IMR-90 (cell line): ENCODE data around the gene JAKMIP1. TPM values are rescaled to one million over a fixed set of nuclear protein-coding genes. Genes with fewer than 3 reads are reported as not detected.
"Not testable (repeated sequence)": the region's sequence is repeated elsewhere in the genome, so short reads cannot be mapped to it uniquely, and the experiment has no call there.

Source experiments
- ATAC-seq: fragments of 200-7000 bp; cut with Tn5 transposase; 2 replicates; pipeline ENCODE4 v1.9.1; 2020; ENCODE audit warnings: low read depth, mild to moderate bottlenecking, moderate library complexity
- BruUV-seq: library from RNA; stranded (reverse); fragments of 400-500 nt; replicated peaks from 2 replicates; lab custom pipeline; 2021; lab: Mats Ljungman, UMichigan
- CTCF ChIA-PET: fragments of 300-600 bp; formaldehyde crosslinking; extraction: SDS; loops from one replicate; lab custom pipeline; 2021; ENCODE audit warnings: antibody characterized with exemption; lab: Yijun Ruan, JAX
- POLR2A ChIA-PET: fragments of 300-600 bp; sonication (Branson Sonifier 250); formaldehyde crosslinking; loops from one replicate; lab custom pipeline; 2022; ENCODE audit warnings: antibody characterized with exemption; ENCODE audit not compliant: unreplicated experiment; lab: Charles Lee
- DNase-seq: peaks from one replicate; pipeline ENCODE4 v3.0.0; 2013
- H2AFZ ChIP-seq: replicated peaks from 2 replicates; pipeline ENCODE3; 2013; ENCODE audit warnings: low read length, mild to moderate bottlenecking; ENCODE audit not compliant: poor library complexity
- H2AK5ac ChIP-seq: 2 replicates; pipeline ENCODE4 v1.6.1; 2013; ENCODE audit warnings: low read depth, low read length, inconsistent platforms
- H2AK9ac ChIP-seq: replicated peaks from 2 replicates; pipeline ENCODE3; 2013; ENCODE audit warnings: mild to moderate bottlenecking, low read depth, low read length, moderate library complexity; ENCODE audit not compliant: poor library complexity
- H2BK120ac ChIP-seq: 2 replicates; pipeline ENCODE4 v1.6.1; 2013; ENCODE audit warnings: low read depth, low read length, inconsistent platforms
- H2BK15ac ChIP-seq: 3 replicates; pipeline ENCODE4 v1.6.1; 2013; ENCODE audit warnings: low read depth, low read length, inconsistent platforms
- H2BK20ac ChIP-seq: 2 replicates; pipeline ENCODE4 v1.6.1; 2013; ENCODE audit warnings: low read depth, mild to moderate bottlenecking, inconsistent platforms, low read length, moderate library complexity
- H2BK5ac ChIP-seq: 2 replicates; pipeline ENCODE4 v1.6.1; 2013; ENCODE audit warnings: mild to moderate bottlenecking, low read depth, low read length, inconsistent platforms; ENCODE audit not compliant: poor library complexity, severe bottlenecking
- H3K14ac ChIP-seq: replicated peaks from 2 replicates; pipeline ENCODE4 v1.6.1; 2013; ENCODE audit warnings: low read depth, low read length, inconsistent platforms
- H3K18ac ChIP-seq: 2 replicates; pipeline ENCODE4 v1.6.1; 2013; ENCODE audit warnings: low read depth, low read length, control low read depth
- H3K23ac ChIP-seq: 2 replicates; pipeline ENCODE4 v1.6.1; 2013; ENCODE audit warnings: low read depth, low read length, inconsistent platforms
- H3K27ac ChIP-seq: 2 replicates; pipeline ENCODE4 v1.5.1; 2013; ENCODE audit warnings: mild to moderate bottlenecking, control low read depth, low read length; ENCODE audit not compliant: insufficient read depth
- H3K27me3 ChIP-seq: 2 replicates; pipeline ENCODE4 v1.6.1; 2013; ENCODE audit warnings: low read length; ENCODE audit not compliant: control insufficient read depth, insufficient read depth
- H3K36me3 ChIP-seq: 2 replicates; pipeline ENCODE4 v1.6.1; 2013; ENCODE audit warnings: low read length, mixed read lengths; ENCODE audit not compliant: control insufficient read depth, insufficient read depth
- H3K4ac ChIP-seq: 2 replicates; pipeline ENCODE4 v1.6.1; 2013; ENCODE audit warnings: low read depth, low read length, inconsistent platforms
- H3K4me1 ChIP-seq: 2 replicates; pipeline ENCODE4 v1.6.1; 2013; ENCODE audit warnings: low read length, mixed read lengths; ENCODE audit not compliant: control insufficient read depth, insufficient read depth
- H3K4me2 ChIP-seq: 2 replicates; pipeline ENCODE4 v1.6.1; 2013; ENCODE audit warnings: low read depth, mild to moderate bottlenecking, control low read depth, low read length, moderate library complexity
- H3K4me3 ChIP-seq: 2 replicates; pipeline ENCODE4 v1.5.1; 2013; ENCODE audit warnings: low read depth, mild to moderate bottlenecking, control low read depth, low read length, moderate library complexity; ENCODE audit not compliant: insufficient read depth
- H3K56ac ChIP-seq: 2 replicates; pipeline ENCODE4 v1.6.1; 2013; ENCODE audit warnings: low read length, inconsistent platforms; ENCODE audit not compliant: insufficient read depth; ENCODE audit errors: extremely low read depth
- H3K79me1 ChIP-seq, 2 experiments: 2 replicates each; pipeline ENCODE4 v1.6.1; 2013; ENCODE audit warnings: low read length in 2 of 2, inconsistent platforms in 1 of 2, low read depth in 1 of 2
- H3K9ac ChIP-seq: 2 replicates; pipeline ENCODE4 v1.6.1; 2013; ENCODE audit warnings: low read depth, low read length, control low read depth
- H3K9me1 ChIP-seq: 2 replicates; pipeline ENCODE4 v1.6.1; 2013; ENCODE audit warnings: low read length, inconsistent platforms; ENCODE audit not compliant: insufficient read depth
- H3K9me3 ChIP-seq: 2 replicates; pipeline ENCODE4 v1.6.1; 2013; ENCODE audit warnings: low read length; ENCODE audit not compliant: control insufficient read depth, insufficient read depth
- H4K20me1 ChIP-seq: 2 replicates; pipeline ENCODE4 v1.6.1; 2013; ENCODE audit warnings: low read length, inconsistent platforms; ENCODE audit not compliant: insufficient read depth
- H4K5ac ChIP-seq: 2 replicates; pipeline ENCODE4 v1.6.1; 2013; ENCODE audit warnings: mild to moderate bottlenecking, low read depth, low read length, control low read depth
- H4K8ac ChIP-seq, 2 experiments: 2 replicates each; pipeline ENCODE4 v1.6.1; 2013; ENCODE audit warnings: low read depth in 2 of 2, low read length in 2 of 2, control low read depth in 1 of 2, inconsistent platforms in 1 of 2
- H4K91ac ChIP-seq: 2 replicates; pipeline ENCODE4 v1.6.1; 2013; ENCODE audit warnings: low read depth, low read length, inconsistent platforms; ENCODE audit not compliant: insufficient read depth
- NFE2L2 ChIP-seq: fragments of 150-350 bp; IDR thresholded peaks from 2 replicates; pipeline ENCODE4 v1.6.1; 2016; ENCODE audit warnings: low read depth, mild to moderate bottlenecking, low read length
- RFX5 ChIP-seq: IDR thresholded peaks from 2 replicates; pipeline ENCODE4 v1.8.0; 2012; ENCODE audit warnings: low read depth, mild to moderate bottlenecking, low read length, moderate library complexity
- USF2 ChIP-seq: fragments of 150-350 bp; IDR thresholded peaks from 2 replicates; pipeline ENCODE4 v1.6.1; 2017; ENCODE audit warnings: mild to moderate bottlenecking, antibody characterized with exemption, low read length, low read depth
- WGBS, 2 experiments: methylation state at CpG; one replicate each; pipeline versions ENCODE4 v1.1.5 to v1.1.7; 2013; ENCODE audit warnings: missing lambda C conversion rate in 2 of 2; ENCODE audit not compliant: insufficient read length in 1 of 2; ENCODE audit errors: extremely low coverage in 2 of 2; 5-methylcytosine and 5-hydroxymethylcytosine counted together
- dilution Hi-C: fragments of 300-500 bp; cut with HindIII; formaldehyde crosslinking; loops from one replicate; pipeline ENCODE4 v1.14.3; 2018; ENCODE audit warnings: low sequenced_read_pairs; ENCODE audit not compliant: unreplicated experiment
- in situ Hi-C: fragments of 300-500 bp; cut with MboI; formaldehyde crosslinking; loops from 3 replicates; pipeline ENCODE4 v1.14.3; 2019; ENCODE audit warnings: low sequenced_read_pairs, inconsistent platforms, mixed read lengths
- intact Hi-C: fragments of 100-400 bp; cut with micrococcal nuclease; formaldehyde crosslinking; loops from 2 replicates; pipeline ENCODE4 v1.10.0; 2022
- polyA plus RNA-seq, 3 experiments: library from polyadenylated mRNA; depleted of rRNA; stranded (reverse); fragments of >200 nt; gene quantifications; 2 replicates each; pipeline ENCODE4 v1.2.3, GENCODE V29; 2012; ENCODE audit warnings: low replicate concordance in 1 of 3
- total RNA-seq: library from RNA; depleted of rRNA; stranded (reverse); fragments of >200 nt; gene quantifications from 2 replicates; pipeline ENCODE4 v1.2.3, GENCODE V29; 2012

JAKMIP1 gene
- total and polyA plus RNA-seq, 2 of the 4 experiments (the other 2 are of a cell fraction): not detected

DNA sequence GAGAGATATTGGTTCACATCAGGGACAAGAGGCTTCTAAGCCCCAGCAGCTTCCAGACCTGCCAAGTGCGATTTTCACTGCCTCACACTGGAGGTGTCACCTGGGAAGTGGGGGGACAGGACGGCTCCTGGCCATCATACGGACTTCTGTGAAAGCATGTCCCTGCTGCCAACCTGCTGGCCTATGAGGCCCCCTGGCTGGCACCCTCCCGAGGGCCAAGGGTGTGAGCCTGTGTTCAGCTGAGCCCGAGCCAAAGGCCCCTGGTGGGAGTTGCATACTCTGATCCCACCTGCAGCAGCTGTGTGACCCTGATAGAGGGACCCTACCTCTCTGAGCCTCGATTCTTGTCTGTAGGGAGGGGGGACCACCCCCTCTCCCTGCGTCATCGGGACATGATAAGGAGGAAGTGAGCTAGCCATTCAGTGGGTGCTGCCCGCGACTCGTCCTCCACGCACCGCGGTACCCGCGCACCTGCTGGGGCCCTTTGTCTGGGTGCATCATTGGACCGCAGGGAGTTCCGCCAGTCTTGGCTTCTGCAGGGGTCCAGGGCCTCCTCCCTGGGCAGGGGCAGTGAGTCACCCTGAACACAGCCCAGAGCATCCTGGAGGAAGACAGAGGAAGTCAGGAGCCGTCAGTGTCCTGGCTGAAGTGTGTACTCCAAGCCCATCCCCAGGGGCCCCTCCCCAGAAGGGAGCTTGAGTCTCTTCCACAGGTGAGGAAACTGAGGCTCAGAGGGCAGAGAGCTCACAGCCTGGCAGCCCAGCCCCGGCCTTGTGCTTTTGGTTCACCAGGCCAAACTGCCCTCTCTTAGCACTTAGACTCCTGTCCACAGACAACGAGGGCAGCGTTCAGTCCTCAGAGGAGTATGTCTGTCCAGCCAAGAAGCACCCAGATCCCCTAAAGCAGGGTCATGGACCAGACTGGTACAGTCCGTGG is 206.2 kb downstream of the JAKMIP1 start:
- no peak overlapping the region for H2BK120ac ChIP-seq

GRCh38 chr4:5993346-5993745 is 207.0 kb downstream of the JAKMIP1 start:
- 50% methylated on average over 1 of the region's 9 CpGs; no CpG with 5 or more reads in 1 of the 2 experiments for WGBS, 2 experiments
- H4K91ac ChIP-seq, H3K23ac ChIP-seq, BruUV-seq, H4K8ac ChIP-seq, H3K18ac ChIP-seq, H2BK120ac ChIP-seq, H3K9me1 ChIP-seq, H3K56ac ChIP-seq, H3K27me3 ChIP-seq, ATAC-seq, H2BK15ac ChIP-seq, H3K9me3 ChIP-seq, POLR2A ChIA-PET, H3K4me2 ChIP-seq, H3K4me1 ChIP-seq, CTCF ChIA-PET, H3K36me3 ChIP-seq, H3K14ac ChIP-seq, H3K4ac ChIP-seq, H4K20me1 ChIP-seq, H3K27ac ChIP-seq, H2AFZ ChIP-seq, H2AK9ac ChIP-seq, dilution Hi-C loops, intact Hi-C loops, DNase-seq, H3K4me3 ChIP-seq, H4K5ac ChIP-seq, H3K9ac ChIP-seq, H2BK5ac ChIP-seq, H2AK5ac ChIP-seq, H2BK20ac ChIP-seq, H3K79me1 ChIP-seq: not testable (repeated sequence)
- in situ Hi-C loops: loop anchor here (10.0 kb wide), 1 partner anchor 331 kb away; no protein-coding TSS in a partner anchor

More for the DNA sequence above, 206.2 kb downstream of the JAKMIP1 start:
- Histone ChIP-seq H3K9me1 (no peaks in the 10 kb centered on the region), H3K23ac (no peak overlapping the region), H3K56ac (no peak overlapping the region), H2BK5ac (no peak overlapping the region), H3K14ac (no peak overlapping the region), H2BK20ac (no peak overlapping the region), H4K91ac (no peak overlapping the region), H2BK15ac (no peak overlapping the region), H3K9me3 (no peaks in the 10 kb centered on the region), H3K4me3 (no peak overlapping the region), H2AK5ac (no peak overlapping the region), H4K5ac (no peak overlapping the region), H3K4ac (no peak overlapping the region), H3K36me3 (no peaks in the 10 kb centered on the region), H4K20me1 (no peaks in the 10 kb centered on the region), H3K9ac (no peak overlapping the region), H3K4me2 (no peak overlapping the region), H2AFZ (no peak overlapping the region), H3K4me1 (no peaks in the 10 kb centered on the region), H3K27ac (no peak overlapping the region), H3K27me3 (no peaks in the 10 kb centered on the region; the same call in none of the 2 replicates), H2AK9ac (no peak overlapping the region), H3K79me1 (no peaks in the 10 kb centered on the region), H3K18ac (no peak overlapping the region), H4K8ac (no peak overlapping the region)
- ChIA-PET CTCF (no interaction called here), POLR2A (no interaction called here)
- DNase-seq (no peak), ATAC-seq (no peak)
- intact Hi-C loops: no loop called here
- TF ChIP-seq NFE2L2: no peak
- no peak for TF ChIP-seq USF2
- TF ChIP-seq RFX5: no peak
- in situ Hi-C loops: loop anchor here (10.0 kb wide), 1 partner anchor 331 kb away; no protein-coding TSS in a partner anchor
- dilution Hi-C loops: no loop called here
- BruUV-seq: no TSS peak
- 36% methylated on average over 4 of the region's 23 CpGs; no CpG with 5 or more reads in 1 of the 2 experiments for WGBS, 2 experiments
